ENCODE results near the gene CFAP221.

The CFAP221 gene

DNA sequence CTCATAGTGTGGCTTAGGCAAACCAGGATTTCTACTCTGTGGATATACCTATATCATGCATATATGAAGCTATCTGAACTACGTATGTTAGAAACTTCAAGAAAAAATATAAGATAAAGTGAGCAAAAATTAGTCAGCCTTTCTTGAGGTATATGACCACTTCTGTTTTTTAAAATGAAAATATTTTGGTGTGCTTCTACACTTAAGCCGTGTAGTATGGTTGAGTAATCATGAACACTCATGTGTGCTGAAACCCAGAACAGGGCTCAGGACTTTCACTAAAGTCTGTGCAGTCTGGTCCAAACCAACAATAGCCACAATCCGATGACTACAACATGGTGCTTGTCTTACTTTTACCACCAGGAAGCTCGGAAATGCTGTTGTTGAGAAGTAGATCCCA, 85.9 kb downstream of the CFAP221 start:
- H3K27ac ChIP-seq, result no peak overlapping the region
- no peak overlapping the region for H3K4me3 ChIP-seq

DNA sequence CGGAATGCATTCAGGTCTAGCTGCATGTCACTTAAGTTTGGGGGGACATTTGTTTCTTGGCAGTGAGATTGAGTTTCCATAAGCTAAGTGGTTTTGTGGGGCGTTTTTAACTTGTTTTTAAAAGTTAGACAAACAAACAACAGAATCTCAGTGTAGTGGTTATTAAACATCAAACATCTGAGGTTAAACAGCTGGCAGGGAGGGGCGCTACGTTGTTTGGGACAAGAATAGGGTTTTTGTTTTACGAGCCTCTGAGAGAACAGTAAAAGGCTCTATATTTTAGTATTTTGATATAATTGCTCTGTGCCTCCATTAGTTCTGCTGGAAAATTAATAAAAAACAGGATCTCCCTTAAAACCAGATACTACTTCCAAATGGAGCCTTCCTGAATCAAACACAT, 93.1 kb downstream of the CFAP221 start:
- H3K27ac ChIP-seq, result no peak overlapping the region

DNA sequence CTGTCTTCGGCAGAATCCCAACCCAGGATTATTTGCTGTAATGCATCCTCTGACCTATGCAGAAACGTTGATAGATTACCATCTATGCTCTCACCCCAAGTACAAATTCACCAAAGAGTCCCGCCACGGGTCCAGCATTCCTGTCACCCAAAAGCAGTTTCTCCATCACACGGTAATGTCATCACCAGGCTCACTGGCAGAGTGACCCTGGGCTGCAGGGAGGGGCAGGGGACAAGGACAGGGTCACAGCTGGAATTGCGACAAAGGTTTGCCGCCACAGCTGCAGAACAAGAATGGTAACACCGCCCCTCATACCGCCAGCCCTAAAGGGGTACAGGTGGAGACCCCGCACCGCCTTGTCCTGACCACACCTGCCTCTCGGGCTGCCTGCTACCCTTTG, 94.0 kb downstream of the CFAP221 start:
- no peak overlapping the region for H3K27ac ChIP-seq
- no peak overlapping the region for H3K4me3 ChIP-seq

More for the DNA sequence above, 93.1 kb downstream of the CFAP221 start:
- no peak overlapping the region for H3K4me3 ChIP-seq

DNA sequence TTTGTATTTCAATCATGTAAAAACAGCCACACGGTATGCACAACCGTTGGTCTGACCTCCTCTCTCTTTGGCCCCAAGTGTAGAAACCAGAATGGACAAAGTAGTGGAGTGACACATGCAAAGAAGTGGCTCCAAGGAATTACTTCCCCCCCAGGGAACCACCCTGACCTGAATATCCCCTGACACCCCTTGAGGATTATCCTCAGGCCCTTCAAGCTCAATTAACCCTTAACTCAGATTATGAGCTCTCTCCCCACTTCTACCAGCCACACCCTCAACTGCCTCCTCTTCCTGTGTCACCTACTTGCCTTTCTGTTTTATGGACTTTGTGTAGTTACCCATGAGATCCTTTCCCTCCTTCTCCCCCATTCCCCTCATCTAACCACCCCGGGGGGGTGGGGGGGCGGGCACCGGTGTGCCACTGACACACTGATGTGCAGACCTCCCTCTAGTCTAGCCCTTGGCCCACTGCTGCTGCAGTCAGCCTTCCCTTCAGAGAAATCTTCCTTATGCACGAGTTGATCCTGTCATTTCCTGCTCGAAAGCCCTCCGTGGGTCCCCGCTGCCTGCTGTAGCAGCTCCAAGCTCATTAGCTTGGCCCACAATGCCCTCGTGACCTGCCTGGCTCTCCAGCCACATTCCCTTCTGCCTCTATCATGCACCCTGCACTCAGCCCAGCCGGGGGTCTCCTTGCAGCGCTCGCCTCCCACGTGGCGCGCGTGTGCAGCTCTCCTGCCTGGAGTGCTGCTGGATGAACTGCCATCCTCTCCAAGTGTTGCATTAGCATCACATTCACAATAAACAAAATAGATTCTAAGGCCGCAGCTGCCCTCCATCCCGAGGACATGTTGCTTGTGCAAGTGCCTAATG, 94.7 kb downstream of the CFAP221 start:
- Histone ChIP-seq H3K4me3 (no peak overlapping the region), H3K27ac (no peak overlapping the region)

DNA sequence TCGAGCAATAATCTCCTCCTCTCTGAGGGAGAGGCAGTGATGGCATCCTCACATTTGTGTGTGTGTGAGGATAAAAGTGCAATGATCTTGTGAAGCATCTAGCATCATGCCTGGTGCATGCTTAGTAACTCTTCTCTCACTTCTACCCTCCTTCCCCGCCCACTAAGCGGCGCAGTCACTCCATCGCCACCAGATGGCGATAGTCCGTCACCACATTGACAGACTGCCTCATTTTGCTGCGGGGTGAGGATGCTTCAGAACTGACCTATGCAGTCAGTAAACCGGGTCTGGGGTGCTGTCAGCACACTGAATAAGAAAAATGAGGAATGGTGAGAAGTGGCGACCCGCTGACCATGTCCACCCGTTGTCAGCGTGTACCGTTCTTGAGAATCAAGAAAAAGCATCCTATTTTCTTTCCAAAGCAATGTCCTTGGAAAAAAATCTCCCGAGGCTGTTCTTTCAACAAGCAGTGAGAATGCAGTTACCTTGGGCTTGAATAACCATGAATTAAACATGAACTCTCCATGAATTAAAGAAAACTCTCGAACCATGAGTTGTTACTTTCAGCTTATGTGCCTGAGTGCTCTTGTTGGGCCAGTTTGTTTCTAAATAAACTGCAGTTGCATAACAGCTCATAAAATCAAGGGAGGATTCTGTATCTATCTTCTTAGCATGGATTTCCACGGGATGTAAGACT, 97.5 kb downstream of the CFAP221 start:
- no peak overlapping the region for H3K4me3 ChIP-seq
- no peak overlapping the region for H3K27ac ChIP-seq

DNA sequence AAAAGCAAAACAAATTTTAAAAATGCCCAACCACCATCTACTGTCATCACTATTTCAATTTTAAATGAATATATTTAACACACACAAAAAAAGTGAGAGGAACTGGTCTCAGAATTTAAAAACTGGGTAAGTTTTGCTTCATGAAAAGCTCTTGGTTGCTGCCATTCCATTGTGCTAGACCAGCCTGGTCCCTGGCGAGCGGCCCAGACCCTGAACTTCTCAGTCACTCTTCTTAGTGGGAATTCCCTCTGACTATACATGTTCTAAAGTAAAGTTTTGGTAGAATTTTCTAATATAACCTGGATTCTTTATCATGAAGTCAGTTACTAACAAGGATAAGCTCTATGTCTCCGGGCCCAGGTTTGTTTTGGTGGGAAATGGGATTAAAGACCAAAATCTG, 99.9 kb downstream of the CFAP221 start:
- H3K27ac ChIP-seq, result no peak overlapping the region
- H3K4me3 ChIP-seq, result no peak overlapping the region

DNA sequence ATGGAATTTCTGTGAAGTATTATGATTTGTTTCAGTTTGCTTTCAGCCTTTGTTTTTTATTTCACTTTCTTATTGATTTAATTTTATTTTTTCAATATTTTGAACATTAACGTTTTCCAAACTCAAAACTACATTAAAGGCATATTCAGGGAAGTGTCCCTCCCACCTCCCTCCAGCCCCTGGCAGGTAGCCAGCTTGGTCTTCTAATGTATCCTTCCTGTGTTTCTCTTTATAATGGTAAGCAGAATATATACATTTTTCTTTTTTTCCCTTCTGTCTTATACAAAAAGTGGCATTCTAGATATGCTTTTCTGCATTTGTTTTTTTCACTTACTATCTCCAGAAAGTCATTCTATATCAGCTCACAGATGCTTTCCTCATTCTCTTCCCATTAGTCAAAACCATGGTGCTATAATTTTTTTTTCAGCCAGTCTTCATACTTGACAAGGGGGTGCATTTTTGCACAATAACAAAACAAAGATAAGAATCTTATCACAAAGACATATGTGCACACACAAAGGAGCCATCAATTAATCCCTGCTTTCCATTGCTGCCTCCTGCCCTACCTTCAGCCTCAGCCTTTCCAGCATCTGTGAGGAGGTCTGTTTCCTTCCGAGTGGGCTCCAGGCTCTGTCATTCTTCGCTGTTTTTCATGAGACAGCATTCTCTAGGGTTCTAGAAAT, 101.1 kb downstream of the CFAP221 start:
- Histone ChIP-seq H3K27ac (no peak overlapping the region), H3K4me3 (no peak overlapping the region)

DNA sequence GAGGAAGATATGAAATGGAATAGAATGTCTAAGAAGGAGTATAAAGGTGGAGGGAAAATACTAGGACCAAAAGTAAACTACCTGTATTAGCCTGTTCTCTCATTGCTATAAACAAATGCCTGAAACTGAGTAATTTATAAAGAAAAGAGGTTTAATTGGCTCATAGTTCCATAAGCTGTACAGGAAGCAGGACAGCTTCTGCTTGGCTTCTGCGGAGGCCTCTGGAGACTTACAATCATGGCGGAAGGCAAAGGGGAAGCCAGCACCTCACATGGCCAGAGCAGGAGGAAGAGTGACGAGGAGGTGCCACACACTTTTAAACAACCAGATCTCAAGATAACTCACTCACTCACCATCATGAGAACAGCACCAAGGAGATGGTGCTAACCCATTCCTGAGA, 101.9 kb downstream of the CFAP221 start:
- Histone ChIP-seq H3K4me3 (no peak overlapping the region), H3K27ac (no peak overlapping the region)

DNA sequence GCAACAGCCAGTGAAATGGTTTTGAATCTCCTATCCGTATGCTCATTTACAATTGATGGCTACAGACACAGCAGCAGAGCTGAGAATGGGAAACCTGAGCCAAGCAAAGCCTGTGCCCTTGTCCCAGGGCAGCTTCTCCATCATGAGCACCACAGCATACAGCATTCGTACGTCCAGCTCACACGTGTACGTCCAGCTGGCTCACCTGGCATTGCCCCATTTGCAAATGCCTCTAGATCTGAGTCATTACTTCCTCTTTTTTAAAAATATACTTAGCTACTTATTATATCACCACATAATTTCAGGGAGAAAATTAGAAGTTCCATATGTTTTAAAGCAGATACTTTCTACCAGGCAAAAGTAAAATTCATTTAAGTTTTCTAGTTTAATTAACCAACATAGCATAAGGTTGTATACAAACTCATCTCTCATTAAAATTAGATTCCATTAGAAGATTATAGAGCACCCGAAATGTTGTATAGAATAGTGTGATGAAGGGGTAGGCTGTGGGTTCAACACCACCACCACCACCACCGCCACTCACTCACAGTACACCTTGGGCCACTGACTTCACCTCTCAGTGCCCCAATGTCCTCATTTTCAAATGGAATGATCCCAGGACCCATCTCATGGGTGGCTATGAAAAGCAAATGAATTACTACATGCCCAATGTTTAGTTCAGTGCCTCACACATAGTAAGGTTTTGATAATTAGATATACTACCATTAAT, 103.4 kb downstream of the CFAP221 start:
- Histone ChIP-seq H3K4me3 (no peak overlapping the region), H3K27ac (no peak overlapping the region)

DNA sequence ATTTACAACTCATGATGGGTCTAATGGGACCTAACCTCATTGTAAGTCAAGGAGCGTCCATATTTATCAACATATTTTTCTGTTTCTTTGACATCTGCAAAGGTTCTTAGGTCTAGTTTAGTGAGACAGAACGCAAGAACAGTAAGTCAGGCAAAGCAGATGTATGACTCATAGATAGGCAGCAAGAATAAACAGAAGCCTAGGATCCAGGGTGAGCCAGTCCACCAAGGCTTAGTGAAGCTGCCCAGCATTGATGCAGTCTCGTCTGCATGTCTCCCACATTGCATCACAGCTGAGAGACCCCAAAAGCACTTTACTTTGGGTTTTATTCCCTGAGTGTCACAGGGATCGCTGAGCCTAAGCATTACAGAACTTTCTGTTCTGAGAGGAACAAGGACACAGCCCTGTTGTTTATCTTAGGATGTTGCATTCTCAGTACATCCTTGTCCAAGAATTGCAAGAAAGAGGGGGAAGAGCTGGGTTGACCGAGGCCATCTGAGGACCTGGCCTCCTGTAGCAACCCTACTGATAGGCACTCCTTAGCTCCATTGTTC, 105.2 kb downstream of the CFAP221 start:
- no peak overlapping the region for H3K27ac ChIP-seq

DNA sequence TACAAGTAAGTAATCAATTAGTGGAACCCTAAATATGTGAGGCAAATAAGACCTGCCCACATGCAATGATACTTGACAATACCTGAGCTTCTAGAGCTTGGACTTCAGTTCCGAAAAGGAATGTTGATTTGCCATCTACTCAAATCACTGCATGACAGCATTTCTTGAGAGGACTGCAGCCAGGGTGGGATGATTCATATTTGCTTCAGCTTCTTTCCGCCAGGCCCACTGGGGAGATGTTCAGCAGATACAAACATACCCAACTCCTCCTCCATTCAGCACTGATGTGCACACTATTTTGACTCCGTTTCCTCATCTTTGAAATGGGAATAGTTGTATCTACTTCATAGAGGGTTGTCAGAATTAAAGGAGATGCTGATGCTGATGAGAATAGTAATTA, 106.0 kb downstream of the CFAP221 start:
- no peak overlapping the region for H3K4me3 ChIP-seq

More for the DNA sequence above, 105.2 kb downstream of the CFAP221 start:
- H3K4me3 ChIP-seq, result no peak overlapping the region

DNA sequence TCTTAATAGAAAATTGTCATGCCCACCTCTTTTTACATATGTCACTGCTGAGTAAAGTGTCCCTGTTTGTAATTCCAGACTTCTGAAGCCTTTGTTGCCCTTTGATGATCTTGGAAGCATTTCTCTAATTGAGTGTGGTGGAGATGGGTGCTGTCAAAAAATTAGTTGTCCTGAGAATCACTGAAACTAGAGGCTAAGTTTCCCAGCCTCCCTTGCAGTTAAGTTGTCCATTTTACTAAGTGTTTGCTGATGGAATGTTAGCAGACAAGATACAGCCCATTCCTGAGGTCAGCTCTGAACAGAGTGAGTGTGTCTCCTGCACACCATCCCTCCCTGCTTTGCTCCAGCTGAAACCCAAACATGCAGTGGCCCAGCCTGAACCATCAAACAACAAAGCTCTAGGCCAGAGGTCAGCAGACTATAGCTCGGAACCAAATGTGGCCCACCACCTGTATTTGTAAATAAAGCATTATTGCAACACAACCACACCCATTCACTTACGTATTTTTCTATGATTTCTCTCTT, 106.7 kb downstream of the CFAP221 start:
- no peak overlapping the region for H3K27ac ChIP-seq

More for the DNA sequence above, 106.0 kb downstream of the CFAP221 start:
- no peak overlapping the region for H3K27ac ChIP-seq

DNA sequence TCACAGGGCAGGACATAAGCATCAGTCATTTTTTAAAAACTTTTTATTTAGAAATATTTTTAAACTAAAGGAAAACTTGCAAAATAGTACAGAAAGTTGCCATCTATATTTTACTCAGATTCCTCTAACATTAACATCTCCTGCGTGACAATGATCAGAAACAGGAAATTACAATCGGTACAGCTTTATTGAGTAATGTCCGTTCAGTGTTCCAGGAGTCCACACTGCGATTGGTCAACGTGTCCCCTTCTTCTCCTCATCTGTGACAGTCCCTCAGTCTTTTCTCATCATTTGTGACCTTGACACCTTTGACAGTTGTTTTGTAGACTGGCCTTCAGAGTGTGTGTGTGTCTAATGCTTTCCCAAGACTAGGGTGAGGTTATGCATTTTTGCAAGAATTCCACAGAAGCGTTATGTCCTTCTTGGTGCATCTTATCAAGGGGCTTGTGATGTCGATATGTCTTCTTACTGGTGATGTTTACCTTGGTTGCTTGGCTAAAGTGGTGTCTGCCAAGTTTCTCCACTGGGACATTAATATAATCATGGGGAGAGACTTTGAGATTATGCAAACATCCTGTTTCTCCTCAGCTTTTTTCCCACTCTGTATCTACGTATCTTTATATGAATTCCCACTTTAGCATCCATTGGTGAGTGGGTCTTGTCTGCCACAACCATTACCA, 113.4 kb downstream of the CFAP221 start:
- H3K27ac ChIP-seq, result no peak overlapping the region

More for the DNA sequence above, 106.7 kb downstream of the CFAP221 start:
- H3K4me3 ChIP-seq, result no peak overlapping the region

DNA sequence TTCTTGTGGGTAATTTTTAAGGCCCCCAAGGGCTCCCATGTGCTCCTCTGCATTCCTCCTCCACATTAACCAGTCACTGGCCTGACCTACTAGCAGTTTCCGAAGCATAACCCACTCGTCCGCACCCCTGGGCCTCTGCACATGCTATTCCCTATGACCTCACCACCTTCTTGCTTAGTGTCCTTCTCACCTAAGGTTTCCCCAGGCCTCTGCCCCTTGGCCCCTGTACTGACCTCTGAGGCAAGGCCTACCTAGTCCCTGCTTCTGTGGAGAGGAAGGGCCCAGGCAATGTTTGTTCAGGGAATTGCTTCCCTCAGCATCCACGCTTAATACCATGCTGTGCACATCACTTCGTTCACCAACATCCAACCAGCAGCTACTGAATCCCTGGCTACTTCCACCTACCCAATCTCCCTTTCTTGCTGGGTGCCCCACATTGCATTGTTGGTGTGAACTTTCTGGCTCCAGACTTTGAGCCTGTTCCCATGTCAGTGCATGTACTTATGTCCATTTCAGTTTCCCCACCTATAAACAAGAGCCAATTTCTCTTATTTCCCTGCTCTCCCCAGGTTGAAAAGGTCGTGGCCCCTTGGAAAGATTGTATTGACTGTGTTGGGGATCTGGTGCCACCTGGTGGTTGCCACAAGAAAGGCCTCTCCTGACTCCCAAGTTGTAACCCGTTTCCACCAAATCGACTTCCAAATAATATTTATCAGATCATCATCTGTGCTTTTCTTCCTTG, 115.5 kb downstream of the CFAP221 start:
- Histone ChIP-seq H3K4me3 (no peak overlapping the region), H3K27ac (no peak overlapping the region)

More for the DNA sequence above, 113.4 kb downstream of the CFAP221 start:
- no peak overlapping the region for H3K4me3 ChIP-seq

DNA sequence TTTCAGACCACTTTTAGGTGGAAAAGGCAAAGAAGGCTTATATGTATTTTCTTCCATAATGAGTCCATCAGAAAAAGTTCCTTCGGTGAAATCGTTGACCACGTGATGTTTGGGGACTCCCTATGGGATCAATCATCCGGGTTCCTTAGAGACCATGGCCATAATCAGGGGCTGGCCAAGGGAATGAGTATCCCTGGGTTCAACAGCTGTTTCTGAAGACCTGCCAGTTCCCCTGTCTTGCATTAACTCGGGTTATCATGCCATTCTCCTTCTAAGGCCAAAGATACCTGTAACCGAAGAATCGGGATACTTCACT, 116.1 kb downstream of the CFAP221 start:
- Histone ChIP-seq H3K4me3 (no peak overlapping the region), H3K27ac (no peak overlapping the region)

DNA sequence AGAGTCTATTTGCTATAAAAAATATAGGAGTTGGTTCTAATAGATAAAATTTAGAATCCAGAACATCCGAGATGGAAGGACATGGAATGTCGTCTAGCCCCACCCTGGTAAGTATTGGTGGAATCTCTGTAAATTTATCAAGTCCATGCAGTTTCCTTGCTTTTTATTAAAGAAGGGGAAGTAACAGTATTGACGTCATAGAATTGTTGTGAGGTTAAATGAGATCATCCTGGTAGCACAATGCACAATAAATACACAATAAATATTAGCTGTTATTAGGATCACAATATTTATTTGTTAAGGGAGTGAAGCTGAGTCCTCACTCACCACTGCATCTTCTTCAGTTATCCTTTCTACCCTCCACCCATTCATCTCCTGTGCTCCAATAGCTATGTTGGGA, 118.0 kb downstream of the CFAP221 start:
- Histone ChIP-seq H3K4me3 (no peak overlapping the region), H3K27ac (no peak overlapping the region)

DNA sequence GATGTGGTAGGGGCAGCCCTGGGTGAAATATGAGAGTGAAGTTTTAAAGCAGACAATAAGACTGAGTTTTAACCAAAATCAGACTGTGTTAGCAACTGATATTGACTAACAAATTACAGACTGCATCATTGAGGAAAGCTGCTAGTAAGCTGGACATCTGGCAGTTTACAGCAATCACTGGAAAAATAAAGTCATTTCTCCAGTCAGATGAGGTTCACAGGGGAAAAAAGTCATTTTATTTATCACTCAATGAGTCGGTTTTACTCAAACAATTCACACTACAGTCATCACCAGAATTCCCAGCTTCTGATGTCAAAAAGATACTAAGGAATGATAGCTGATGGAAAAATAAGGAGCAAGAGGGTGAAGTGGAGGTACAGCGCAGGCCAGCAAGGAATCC, 124.3 kb downstream of the CFAP221 start:
- H3K4me3 ChIP-seq, result no peak overlapping the region
- H3K27ac ChIP-seq, result no peak overlapping the region

DNA sequence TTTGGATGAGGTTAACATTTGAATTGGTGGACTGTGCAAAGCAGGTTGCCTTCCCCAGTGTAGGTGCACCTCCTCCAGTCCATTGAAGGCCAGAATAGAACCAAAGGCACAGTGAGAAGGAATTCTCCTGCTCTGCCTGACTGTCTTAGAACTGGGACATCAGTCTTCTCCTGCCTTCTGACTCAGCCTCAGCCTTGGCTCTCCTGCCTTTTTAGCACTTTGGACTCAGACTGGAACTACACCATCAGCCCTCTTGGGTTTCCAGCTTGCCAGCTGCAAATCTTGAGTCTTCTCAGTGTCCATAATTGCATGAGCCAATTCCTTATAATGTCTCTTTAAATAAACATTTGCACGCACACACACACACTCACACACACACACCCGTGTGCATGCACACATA, 126.8 kb downstream of the CFAP221 start:
- no peak overlapping the region for H3K27ac ChIP-seq
- no peak overlapping the region for H3K4me3 ChIP-seq

All from skin epidermis (tissue), 12 donors.